ENCODE results near the gene STAU1. TPM values are rescaled to one million over a fixed set of nuclear protein-coding genes. Genes with fewer than 3 reads are reported as not detected.
"Not testable (repeated sequence)": the region's sequence is repeated elsewhere in the genome, so short reads cannot be mapped to it uniquely, and the experiment has no call there.

STAU1 gene
- total and polyA plus RNA-seq, 2 of the 13 experiments (the other 11 are each of a cell fraction or from before 2014, with no cell fraction given) = 119 to 133 TPM

GRCh38 chr20:49100972-49101371, 87.2 kb downstream of the STAU1 start:
- H4K20me1 ChIP-seq (ENCODE audit: insufficient read depth, low read length) = no peaks in the 10 kb centered on the region
- ATAC-seq (no peak), FAIRE-seq (no peak), DNase-seq (ENCODE audit: low spot score) (no peak)
- no peaks in the 10 kb centered on the region for H3K27me3 ChIP-seq (ENCODE audit: control insufficient read depth in 1 of 2, insufficient read depth in 2 of 2, low read length in 2 of 2)
- H3K4me3 ChIP-seq (replicated peaks in 1 of 3; ENCODE audit: insufficient read depth in 1 of 3, low read depth in 2 of 3, low read length in 3 of 3) = no peak overlapping the region
- H3K36me3 ChIP-seq (replicated peaks in 1 of 2; ENCODE audit: control insufficient read depth in 1 of 2, insufficient read depth in 2 of 2, low read length in 2 of 2) = peaks cover 25 to 74% of the 10 kb centered on the region in 2 experiments
- no peaks in the 10 kb centered on the region for H3K9me3 ChIP-seq (ENCODE audit: low read length)
- intact Hi-C loops (cut with micrococcal nuclease; ENCODE audit: unreplicated experiment) (no loop called here), in situ Hi-C loops (cut with HindIII; ENCODE audit: extremely low pct_ligation_motif_present, low pct_unique_long_range_greater_than_20kb) (no loop called here)
- no peak overlapping the region for H3K9ac ChIP-seq (ENCODE audit: insufficient read depth, low read depth, low read length)
- POLR2A ChIA-PET = interaction anchor here (1.4 to 1.7 kb wide), 2 partner anchors 9 to 118 kb away, joined by 3 to 5 read pairs; partner anchors contain the start of gene DDX27
- 99% methylated on average over 4 of the region's 4 CpGs for WGBS (ENCODE audit: low lambda C conversion rate)
- CTCF ChIA-PET (ENCODE audit: low intra/inter-chr PET ratio, low total read pairs) = no interaction called here
- H3K79me2 ChIP-seq (ENCODE audit: insufficient read depth, low read length) = no peaks in the 10 kb centered on the region
- BruUV-seq (replicated peaks) = no TSS peak
- TF ChIP-seq POLR2A (IDR thresholded peaks at IDR 0.05; ENCODE audit: insufficient read depth in 1 of 2, low read depth in 2 of 2, low read length in 2 of 2) = 0 out of 4 replicates have a peak, but pooled peaks of 1 of the 2 experiments have one; percentile 29
- no peak for TF ChIP-seq NPAS2 (CRISPR knock-in tag; IDR thresholded peaks at IDR 0.05; ENCODE audit: borderline replicate concordance)
- no peak overlapping the region for H3K4me2 ChIP-seq (ENCODE audit: low read depth, low read length)
- no peaks in the 10 kb centered on the region for H3K4me1 ChIP-seq (ENCODE audit: insufficient read depth, low read length)
- no peak overlapping the region for H2AFZ ChIP-seq (ENCODE audit: low read length)
- H3K27ac ChIP-seq (ENCODE audit: extremely low read length, insufficient read depth, low read length) = no peak overlapping the region

GRCh38 chr20:49100292-49100691, 87.8 kb downstream of the STAU1 start:
- FAIRE-seq; ATAC-seq; BruUV-seq (replicated peaks); H3K9ac ChIP-seq (ENCODE audit: insufficient read depth, low read depth, low read length); CTCF ChIA-PET (ENCODE audit: low intra/inter-chr PET ratio, low total read pairs); H3K4me2 ChIP-seq (ENCODE audit: low read depth, low read length); H3K4me3 ChIP-seq (replicated peaks in 1 of 3; ENCODE audit: insufficient read depth in 1 of 3, low read depth in 2 of 3, low read length in 3 of 3); H4K20me1 ChIP-seq (ENCODE audit: insufficient read depth, low read length); H2AFZ ChIP-seq (ENCODE audit: low read length); H3K79me2 ChIP-seq (ENCODE audit: insufficient read depth, low read length); in situ Hi-C loops (cut with HindIII; ENCODE audit: extremely low pct_ligation_motif_present, low pct_unique_long_range_greater_than_20kb); DNase-seq (ENCODE audit: low spot score); H3K4me1 ChIP-seq (ENCODE audit: insufficient read depth, low read length); H3K27ac ChIP-seq (ENCODE audit: extremely low read length, insufficient read depth, low read length); H3K9me3 ChIP-seq (ENCODE audit: low read length); intact Hi-C loops (cut with micrococcal nuclease; ENCODE audit: unreplicated experiment); H3K27me3 ChIP-seq (ENCODE audit: control insufficient read depth in 1 of 2, insufficient read depth in 2 of 2, low read length in 2 of 2): not testable (repeated sequence)
- POLR2A ChIA-PET = interaction anchor here (1.4 kb wide), 1 partner anchor 119 kb away, joined by 3 read pairs; the partner anchor contains the start of gene DDX27
- H3K36me3 ChIP-seq (replicated peaks in 1 of 2; ENCODE audit: control insufficient read depth in 1 of 2, insufficient read depth in 2 of 2, low read length in 2 of 2) = peaks cover 26 to 81% of the 10 kb centered on the region in 2 experiments
- WGBS (ENCODE audit: low lambda C conversion rate) = 92% methylated on average over 5 of the region's 5 CpGs

GRCh38 chr20:49099011-49099410, 89.1 kb downstream of the STAU1 start:
- intact Hi-C loops (cut with micrococcal nuclease; ENCODE audit: unreplicated experiment) = no loop called here
- no peak for TF ChIP-seq ZNF30 (CRISPR knock-in tag; IDR thresholded peaks at IDR 0.05)
- peak; percentile 87 for TF ChIP-seq RBM22 (optimal IDR thresholded peaks at IDR 0.05; ENCODE audit: low read length)
- Histone ChIP-seq H3K9ac (ENCODE audit: insufficient read depth, low read depth, low read length) (no peak overlapping the region), H3K27ac (ENCODE audit: extremely low read length, insufficient read depth, low read length) (no peak overlapping the region), H4K20me1 (ENCODE audit: insufficient read depth, low read length) (no peaks in the 10 kb centered on the region), H3K4me3 (replicated peaks in 1 of 3; ENCODE audit: insufficient read depth in 1 of 3, low read depth in 2 of 3, low read length in 3 of 3) (no peak overlapping the region), H3K4me2 (ENCODE audit: low read depth, low read length) (no peak overlapping the region), H3K9me3 (ENCODE audit: low read length) (no peaks in the 10 kb centered on the region), H3K27me3 (ENCODE audit: control insufficient read depth in 1 of 2, insufficient read depth in 2 of 2, low read length in 2 of 2) (no peaks in the 10 kb centered on the region), H3K79me2 (ENCODE audit: insufficient read depth, low read length) (no peaks in the 10 kb centered on the region), H3K4me1 (ENCODE audit: insufficient read depth, low read length) (no peaks in the 10 kb centered on the region), H3K36me3 (replicated peaks in 1 of 2; ENCODE audit: control insufficient read depth in 1 of 2, insufficient read depth in 2 of 2, low read length in 2 of 2) (peaks cover 35 to 83% of the 10 kb centered on the region in 2 experiments), H2AFZ (ENCODE audit: low read length) (no peak overlapping the region)
- ATAC-seq = no peak
- no peak for FAIRE-seq
- no TSS peak for BruUV-seq (replicated peaks)
- CTCF ChIA-PET (ENCODE audit: low intra/inter-chr PET ratio, low total read pairs) = no interaction called here
- POLR2A ChIA-PET = no interaction called here
- 95% methylated on average over 3 of the region's 3 CpGs for WGBS (ENCODE audit: low lambda C conversion rate)
- in situ Hi-C loops (cut with HindIII; ENCODE audit: extremely low pct_ligation_motif_present, low pct_unique_long_range_greater_than_20kb) = no loop called here
- DNase-seq (ENCODE audit: low spot score) = no peak
